NCI-H526 treated with DMSO at 0.1 percent for 48 hours (cell line): ENCODE results near the gene SMIM10L1.

Experiments
- DNase-seq: peaks from one replicate; lab custom pipeline; 2025; lab: John Stamatoyannopoulos, UW

SMIM10L1 gene

GRCh38 chr12:11186837-11187236, 15.8 kb downstream of the SMIM10L1 start, which contains the start of gene TAS2R42:
TAS2R42 (minus strand) TSS chr12:11186937; CDS start chr12:11186937, 0 bp downstream.
- no peak for DNase-seq

DNA sequence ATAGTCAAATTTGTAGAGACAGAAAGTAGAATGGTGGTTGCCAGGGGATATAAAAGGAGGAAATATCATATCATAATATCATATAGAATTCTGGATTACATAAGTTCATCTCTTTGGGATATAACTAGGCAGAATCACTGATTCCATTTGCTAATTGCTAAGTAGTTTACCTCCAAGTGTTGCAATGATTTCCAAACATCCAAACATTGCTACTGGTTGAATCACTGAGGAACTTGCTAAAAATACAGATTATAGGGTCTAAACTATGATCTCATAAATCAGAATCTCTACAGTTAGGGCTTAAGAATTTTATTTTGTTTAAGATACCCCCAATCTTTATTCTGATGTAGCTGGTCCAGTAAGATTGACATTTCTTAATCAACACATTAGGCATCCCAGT, 31.8 kb downstream of the SMIM10L1 start:
- no peak for DNase-seq

- no peak for DNase-seq
Measured at GRCh38 chr12:11204173-11204572, 33.2 kb downstream of the SMIM10L1 start.

GRCh38 chr12:11209113-11209512, 38.1 kb downstream of the SMIM10L1 start:
- peak; percentile 4 for DNase-seq
